HG03280 (cell line): ENCODE measurements around the gene ETS1.

ENCODE experiments used
- ATAC-seq: cut with Tn5 transposase; IDR thresholded peaks from one replicate; pipeline ENCODE4 v1.9.1; 2021; ENCODE audit warnings: mild to moderate bottlenecking, moderate library complexity; ENCODE audit not compliant: unreplicated experiment

ETS1 gene

DNA sequence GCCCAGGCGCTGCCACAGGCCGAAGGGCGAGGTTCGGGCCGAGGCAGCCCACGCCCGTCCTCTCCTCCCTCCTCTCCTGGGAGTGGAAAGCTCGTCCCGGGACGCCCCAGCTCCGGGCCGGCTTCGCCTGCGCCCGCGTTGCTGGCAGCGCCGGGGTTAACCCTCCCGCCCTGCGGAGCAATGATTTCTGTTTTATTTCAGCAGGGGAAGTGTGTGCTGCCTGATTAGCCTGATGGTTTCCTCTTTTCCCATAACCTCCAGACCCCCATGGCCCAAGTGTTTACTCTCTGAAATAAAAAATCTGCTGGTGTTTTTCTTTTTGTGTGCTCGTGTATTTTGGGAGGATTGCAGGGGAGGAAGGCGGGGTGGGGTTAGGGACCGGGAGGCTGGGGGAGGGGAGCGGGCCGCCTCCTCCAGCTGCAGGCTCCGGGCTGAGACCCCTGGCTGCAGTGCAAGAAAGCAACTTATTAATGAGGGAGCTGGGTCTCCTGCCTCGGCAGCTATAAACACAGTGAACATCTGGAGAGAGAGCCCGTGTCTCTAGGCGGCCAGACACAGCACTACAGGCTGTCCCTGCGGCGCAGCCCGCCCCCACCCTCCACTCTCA lies 38.6 kb downstream of the ETS1 start:
- ATAC-seq: no peak

DNA sequence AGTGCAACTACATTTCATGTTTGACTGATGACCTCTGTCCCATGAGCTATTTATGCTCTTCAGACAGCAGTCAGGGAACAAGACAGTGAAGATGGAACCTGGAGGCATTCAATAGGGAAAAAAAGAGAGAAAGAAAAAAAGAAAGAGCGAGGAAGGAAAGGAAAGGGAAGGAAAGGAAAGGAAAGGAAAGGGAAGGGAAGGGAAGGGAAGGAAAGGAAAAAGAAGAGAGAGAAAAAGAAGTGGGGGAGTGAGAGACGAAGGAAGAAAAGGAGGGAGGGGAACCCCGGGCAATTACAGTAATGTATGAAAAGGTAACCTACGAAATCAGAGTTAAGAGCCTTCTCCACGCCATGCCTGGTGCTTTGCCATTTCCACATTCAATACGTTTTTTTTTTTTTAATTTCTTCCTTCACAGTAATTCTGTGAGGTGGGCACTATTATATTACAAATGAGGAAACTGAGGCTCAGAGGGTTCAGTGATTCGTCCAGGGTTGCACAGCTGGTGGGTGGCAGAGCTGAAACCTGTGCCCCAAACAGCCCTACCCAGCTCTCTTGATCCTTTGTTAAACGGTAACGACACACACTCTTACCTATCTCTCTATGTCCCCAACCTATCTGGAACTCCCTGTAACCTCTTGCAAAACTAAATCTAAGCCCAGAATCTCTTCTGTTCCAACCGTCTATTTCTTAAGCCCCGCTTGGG lies 39.3 kb downstream of the ETS1 start:
- no peak for ATAC-seq

DNA sequence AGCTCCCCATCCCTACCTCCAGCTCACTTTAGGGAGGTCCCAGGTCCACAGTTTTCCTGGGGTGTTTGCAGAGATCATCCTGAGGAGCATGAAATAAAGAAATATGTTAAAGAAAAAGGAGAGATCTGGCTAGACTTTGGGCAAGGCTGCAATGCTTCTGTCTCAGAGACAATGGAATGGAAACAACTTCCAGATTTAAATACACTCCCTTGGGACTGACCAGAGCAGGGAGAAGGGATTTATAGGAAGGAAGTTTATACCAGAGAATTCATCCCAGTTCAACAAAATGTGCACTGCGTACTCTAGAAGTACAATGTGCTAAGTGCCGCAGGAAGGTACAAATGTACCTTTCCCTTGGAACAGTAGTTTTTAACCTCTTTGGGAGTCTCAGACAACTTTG lies 40.4 kb downstream of the ETS1 start:
- ATAC-seq: no peak

DNA sequence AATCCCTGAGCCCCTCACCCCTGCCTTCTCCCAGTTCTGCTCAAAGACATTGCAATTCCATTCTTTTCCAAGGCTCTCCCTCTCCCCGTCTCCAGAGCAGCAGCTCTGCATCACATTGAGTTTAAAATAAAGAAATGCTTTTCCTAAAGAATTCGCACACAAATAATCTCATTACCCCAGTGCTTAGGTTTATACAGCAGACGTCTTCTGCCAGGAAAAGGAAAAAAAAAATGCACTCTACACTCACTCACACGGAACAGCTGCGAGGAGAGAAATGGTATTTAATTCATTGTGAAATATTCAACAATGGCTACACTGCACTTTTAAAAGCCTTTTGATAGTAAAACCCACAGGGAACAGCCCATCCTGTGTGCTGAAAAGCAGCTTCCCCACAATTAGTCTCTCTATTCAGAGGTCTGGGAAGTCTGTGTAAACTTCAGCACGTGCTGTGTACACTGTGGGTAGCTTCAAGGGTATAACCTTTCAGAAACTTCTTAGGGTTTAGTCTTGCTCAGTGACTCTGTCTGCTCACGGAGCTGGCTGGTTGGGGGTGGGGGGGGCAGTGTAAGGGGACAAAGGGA lies 42.8 kb downstream of the ETS1 start:
- ATAC-seq: no peak

DNA sequence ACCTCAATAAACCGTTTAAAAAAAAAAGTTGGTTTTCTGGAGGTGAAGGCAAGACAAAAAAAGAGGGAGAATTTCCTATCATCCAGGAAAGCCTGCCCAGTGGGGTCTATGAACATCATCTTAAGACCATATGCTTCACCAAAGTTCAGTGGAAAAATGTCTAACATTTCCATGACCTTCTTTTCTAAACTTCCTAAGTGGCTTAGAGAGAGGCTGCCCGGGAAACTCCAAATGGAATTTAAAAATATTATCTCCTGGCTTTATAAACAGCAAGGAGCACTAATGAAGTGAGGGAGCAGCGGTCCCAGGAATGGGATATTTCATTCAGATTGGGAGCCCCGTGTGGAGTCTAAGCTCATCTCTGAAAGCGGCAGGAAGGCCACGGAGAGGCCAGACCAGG lies 46.9 kb downstream of the ETS1 start:
- ATAC-seq: no peak

DNA sequence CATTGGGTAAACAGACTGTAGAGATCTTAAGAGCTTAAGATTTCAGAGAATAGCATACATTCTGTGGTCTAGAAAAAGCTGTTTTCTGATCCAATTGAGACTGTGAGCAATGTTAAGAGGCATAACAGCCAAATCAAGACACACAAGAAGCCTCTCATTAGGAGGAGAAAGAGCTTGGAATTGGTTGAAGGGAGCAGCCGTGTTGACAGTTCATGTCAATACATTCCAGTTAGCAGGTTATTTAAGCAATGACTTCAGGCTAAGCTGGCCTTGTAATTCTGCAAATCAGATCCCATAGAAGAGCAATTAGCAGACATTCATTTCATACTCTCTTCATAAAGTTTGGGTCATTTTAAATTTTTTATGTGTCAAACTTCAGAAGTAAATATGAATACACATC lies 50.9 kb downstream of the ETS1 start:
- ATAC-seq: no peak

DNA sequence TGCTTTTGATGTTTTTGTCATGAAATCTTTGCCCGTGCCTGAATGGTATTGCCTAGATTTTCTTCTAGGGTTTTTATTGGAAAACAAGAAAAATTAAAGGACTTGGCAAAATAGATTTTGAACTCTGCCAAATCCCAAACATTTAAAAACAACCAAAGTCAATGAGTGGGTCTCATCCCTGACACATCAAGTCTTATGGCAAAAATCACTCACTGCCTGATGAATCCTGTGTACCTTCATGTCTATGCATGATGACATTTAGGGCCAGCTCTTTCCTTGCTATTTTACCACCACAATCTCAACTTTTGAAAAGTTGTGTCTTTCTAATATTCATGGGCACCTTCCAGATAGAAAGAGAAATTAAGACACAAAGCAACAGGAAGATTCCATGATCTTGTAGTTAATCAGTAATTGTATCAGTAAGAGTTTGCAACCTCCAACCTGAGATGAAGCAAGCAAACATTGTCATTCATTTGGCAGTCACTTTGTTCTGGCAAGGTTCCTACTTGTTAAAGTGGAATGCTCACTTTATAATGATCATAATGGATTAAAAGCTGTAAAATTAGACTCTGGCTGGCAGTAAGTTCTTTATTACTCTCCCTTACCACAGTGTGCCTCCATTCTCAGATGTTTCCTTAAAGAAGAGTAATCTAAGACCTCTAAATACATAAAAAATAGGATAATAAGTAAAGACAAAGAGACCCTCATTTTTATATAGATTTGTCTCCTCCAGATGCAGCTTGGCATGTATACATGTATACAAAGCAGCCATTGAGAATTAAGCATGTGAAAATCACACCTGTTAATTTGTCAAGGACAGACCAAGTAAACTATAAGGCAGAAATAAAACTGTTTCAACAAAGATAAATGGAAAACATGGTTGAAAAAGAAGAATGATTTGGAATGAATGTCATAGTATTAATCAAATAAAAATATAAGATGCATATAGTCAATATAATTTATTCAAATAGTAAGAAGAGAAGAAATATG lies 51.6 kb downstream of the ETS1 start:
- ATAC-seq: no peak

DNA sequence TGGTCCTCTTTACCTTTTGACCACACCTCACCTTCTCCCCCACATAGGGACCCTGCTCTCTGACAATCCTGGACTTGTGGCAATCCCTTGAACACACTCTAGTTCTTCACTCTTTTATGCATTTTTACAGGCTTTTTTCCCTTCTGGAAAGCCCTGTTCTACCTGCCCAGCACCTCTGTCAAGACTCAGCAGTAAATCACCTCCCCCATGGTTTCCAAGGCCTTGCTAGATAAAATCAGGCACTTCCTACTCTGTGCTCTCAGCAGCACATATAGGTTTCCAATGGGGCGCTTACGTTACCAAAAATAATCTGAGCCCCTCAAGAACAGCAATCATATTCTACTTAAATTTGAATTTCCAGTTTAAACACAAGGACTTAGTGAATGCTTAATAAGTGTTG lies 53.9 kb downstream of the ETS1 start:
- ATAC-seq: no peak

DNA sequence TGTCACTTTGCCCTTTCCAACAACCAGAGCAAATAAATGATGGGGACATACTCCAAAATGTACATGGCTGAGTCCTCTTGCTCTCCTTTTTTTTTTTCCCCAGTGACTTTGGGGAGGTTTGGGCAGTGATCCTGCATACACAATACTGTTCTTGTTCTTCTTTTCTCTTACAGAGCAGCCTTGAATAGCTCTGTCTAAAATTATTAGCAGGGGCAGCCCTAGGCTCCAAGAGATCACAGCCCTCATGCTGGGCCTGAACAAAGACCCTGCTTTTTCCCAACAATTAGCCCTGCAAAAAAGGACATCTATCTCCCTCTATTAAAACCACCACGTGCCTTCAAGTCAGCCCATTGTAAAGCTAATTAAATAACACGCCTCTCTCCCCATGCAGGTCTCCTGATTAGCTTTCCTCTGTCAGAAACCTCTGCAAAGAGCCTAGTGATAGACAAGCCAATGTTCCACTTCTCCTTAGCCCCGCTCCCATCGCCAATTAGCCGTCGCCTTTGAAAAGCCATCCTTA lies 54.7 kb downstream of the ETS1 start:
- no peak for ATAC-seq

DNA sequence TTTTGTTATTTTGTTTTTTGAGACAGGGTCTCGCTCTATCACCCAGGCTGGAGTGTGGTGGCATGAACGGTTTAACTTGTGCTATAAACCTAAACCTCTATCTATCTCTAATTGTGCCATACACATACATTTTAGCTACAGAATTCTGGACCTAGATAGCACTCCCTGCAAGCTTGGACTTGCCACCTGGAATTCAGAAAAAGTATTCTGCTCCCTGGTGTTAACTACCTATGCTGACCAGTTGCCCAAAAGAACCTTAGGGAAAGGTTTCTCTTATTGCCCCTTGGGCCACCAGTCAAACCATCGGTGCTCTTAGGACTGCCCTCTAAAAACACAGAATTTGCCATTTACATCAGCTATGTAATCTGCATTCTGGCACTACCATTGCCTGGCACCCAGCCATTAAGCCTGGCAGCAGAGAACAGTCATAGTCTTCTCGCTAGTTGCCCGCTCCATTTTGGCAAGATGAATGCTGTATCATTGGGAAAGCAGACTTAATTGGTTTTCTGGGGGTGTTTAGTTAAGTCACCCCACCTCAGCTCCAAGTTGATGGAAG lies 55.3 kb downstream of the ETS1 start:
- ATAC-seq: no peak

DNA sequence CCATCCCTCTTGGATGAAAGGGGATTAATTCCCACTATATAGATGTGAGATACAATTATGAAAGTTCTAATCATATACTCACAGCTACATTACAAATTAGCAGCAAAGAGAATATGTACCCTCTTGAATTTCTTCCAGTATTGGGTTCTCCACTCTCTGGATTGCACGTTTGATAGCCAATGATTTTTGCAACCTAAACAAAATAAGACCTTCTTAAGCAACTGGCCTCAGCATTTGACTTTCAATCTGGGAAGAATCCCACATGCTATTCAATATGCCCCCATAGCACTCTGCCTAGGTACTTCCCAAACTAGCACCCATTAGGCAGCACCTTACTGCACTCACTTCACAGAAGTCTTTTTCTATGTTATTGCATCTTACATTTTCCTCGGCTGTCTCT lies 55.8 kb downstream of the ETS1 start:
- ATAC-seq: no peak

DNA sequence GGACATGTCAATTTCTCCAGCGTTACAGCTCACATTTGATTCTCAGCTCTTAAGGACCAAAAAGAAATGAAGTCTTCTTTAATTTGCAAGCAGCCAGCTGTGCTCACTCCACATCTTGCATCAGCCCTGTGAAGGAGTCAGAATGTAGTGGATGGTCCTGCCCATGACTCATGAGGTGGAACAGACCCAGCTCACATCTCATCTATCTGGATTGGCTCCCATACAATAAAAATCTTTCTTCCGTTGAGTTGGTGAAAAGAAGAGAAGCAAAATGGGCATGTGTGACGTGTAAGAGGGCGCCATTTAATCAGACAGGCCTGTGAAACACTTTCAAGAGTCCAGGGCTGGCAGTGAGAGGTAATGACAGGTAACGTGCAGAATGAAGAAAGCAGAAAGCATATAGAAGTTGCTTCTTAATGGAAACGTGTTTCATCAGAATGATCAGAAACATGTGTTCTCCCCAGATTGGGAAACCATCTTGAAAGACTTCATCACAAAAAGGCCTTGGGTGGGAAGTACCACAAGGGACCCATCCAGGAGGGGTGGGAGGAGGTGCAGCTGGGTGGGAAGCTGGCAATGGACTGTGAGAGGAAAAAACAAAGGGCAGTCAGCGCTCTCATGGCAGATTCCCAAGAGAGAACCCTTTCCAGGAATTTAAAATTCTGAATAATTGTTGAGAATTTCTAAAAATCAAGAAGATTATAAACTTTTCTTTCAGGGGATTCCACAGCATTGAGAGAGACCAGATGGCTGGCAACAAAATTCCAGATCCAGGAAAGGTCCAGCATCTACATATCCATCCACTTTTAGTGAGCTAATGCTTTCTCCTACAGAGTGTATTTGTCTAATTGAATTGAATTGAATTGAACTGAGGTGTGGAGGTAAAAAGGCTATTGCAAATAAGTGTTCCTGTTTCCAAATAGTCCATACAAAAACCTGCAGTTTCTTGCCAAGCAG lies 57.0 kb downstream of the ETS1 start:
- ATAC-seq: no peak

DNA sequence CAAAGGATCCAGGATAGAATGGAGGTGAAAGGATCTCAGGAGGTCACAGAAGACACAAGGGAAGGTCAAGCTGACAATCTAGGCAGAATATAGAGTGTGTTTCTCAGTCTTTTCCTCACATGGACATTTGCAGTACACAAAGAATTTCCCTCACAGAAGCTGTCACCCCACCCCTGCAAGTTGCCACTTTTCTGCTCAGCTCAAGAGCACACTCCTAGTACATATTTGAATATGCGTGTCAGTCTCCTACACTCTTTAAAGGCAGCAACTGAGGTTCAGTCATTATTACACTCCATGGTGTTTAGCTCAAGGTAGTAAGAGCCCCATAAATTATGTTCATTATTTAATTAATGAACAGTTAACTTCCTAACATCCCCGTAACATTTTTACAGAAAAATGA lies 59.1 kb downstream of the ETS1 start:
- no peak for ATAC-seq

DNA sequence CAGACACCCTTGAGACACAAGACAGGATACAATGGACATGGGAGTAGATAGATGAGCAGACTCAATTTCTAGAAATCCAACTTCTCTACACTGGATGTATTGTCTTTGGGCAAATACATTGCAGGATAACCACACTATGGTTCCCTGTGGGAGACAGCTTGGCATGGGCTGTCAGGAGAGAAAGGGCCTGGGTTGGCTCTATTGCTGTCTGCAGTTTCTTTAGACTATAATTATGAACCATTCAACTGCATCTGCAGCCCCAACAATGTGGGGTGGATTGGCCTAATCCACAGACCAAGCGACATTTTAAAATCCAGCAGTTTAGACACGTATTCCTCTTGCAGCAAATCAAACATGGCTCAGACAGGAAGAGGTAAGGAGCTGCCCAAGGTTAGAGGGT lies 60.3 kb downstream of the ETS1 start:
- no peak for ATAC-seq

DNA sequence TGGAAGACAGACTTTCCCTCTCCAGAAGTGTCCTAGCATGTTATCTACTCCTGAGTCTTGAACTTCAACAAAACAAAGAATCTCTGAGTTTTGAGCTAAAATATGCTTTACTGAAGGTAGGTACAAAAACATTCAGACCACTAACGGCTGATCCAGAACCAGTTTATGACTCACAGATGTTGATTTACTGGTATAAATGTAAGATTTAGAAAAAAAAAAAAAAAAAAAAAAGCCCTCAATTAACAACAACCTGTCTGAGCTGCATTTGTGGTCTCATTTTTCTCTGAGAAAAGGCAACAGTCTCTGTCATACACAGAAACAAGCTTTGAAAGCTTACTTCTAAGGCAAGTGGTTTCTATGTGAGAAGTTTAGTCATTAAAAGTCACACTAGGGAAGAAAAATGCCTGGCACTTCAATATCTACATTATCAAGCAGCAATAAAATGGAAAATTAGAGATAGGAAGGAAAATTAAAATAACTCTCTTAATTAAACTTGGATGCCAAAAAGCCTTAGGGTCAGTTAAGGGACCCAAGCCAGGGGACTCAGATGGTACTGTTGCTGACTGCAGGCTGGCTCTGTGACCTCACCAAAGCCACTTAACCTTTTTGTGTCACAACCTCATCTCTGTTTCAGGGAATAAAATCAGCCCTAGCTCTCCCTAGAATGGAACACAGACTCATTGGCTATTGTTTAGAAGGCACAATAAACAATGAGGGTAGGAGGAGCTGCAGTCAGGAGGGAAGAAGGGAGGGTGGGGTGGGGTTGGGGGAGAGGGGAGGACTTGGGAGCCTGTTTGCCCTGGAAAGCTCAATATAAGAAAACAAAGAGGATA lies 61.7 kb downstream of the ETS1 start:
- ATAC-seq: no peak

DNA sequence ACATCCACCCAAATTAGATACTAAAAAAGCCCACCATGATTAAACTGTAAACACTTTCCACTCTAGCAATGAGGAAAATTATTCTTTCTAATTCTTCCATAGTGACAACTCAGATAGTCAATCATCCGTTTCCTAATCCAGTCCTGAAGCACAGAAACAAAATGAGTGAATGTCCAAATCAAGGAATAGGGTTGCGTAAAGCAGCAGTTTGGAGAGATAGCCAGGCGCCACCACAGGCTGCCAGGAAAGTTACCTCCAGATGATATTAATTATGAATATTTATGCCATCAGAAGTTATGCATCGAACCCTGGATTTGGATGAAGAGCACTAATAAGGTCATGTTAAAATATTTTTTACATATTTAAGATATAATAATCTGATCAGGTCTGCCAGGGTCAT lies 63.2 kb downstream of the ETS1 start:
- no peak for ATAC-seq

DNA sequence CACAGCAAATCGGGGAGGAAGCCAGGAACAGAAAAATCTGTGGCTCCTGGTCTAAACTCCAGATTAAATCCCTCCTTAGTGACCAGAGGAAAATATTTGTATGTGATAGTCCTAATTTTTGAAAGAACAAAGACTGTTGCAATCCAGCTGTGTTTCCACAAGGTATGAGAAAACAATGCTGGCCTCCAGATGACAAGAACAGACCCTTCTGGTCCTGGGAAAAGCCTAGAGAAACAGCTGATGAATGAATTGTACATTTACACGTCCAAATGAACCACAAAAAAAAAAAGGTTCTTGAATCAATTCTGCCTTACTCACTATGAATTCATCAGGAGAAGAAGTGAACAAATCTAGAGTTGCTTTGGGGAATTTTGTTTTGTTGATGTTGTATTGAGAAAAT lies 63.7 kb downstream of the ETS1 start:
- no peak for ATAC-seq

DNA sequence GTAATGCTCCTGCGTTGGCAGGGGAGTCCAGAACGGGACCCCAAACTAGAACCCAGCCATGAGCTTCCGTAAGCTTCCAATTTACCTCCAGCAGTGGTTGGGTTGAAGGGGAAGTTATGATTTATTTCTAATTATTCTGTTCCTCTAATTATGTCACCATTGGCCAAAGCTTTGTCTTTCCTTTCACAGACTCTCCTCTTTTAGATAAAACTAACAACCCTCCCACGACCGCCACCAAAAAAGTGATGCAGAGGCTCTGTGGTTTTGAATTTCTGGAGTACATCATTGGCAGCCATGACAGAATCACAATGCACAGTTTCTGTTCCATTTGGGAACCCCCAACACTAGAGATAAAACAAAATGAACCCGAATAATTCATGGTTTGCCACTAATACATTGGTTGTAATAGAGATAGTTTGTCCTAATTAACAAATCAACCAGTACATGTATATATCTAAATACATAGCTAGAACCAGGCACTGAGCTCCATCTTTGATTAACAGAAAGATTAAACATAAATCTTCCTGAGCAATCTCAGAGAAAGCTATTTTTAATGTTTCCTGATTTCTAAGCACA lies 64.3 kb downstream of the ETS1 start:
- ATAC-seq: no peak
